HG03571 (cell line): Measurements from ENCODE around the gene OLFML1.

Source experiments
- ATAC-seq: cut with Tn5 transposase; IDR thresholded peaks from one replicate; pipeline ENCODE4 v1.9.1; 2021; ENCODE audit not compliant: unreplicated experiment

OLFML1 gene

GRCh38 chr11:7485186-7486097, at the start of gene OLFML1:
Gene OLFML1, plus strand, starts transcription at chr11:7485506. Its CDS starts 370 bp downstream, at chr11:7485876.
- ATAC-seq, result no peak

GRCh38 chr11:7436146-7436545, 49.2 kb upstream of the OLFML1 start:
- ATAC-seq, result no peak

- ATAC-seq, result peak; percentile 83
Observed at GRCh38 chr11:7436657-7437056, 48.6 kb upstream of the OLFML1 start.

DNA sequence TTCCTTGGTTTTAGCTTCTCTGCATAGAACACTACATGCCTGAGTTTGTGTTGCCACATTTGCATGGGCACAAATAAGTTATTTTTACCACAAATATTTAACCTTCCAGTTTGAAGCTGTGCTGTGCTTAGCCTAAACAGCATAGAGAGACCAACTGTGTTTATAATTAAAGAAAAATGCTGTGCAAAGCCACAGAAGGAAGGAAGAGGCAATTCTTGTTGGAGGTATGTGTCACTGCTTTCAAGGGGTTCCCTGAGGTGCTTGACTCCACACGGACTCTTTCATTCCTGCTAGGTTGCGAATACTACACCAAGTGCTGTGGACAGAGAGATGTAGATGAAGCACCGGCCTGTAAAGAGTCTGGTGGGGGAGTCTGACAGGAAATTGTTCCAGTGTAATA, 47.6 kb upstream of the OLFML1 start:
- no peak for ATAC-seq

- ATAC-seq, result no peak
Observed at GRCh38 chr11:7439746-7440320, 45.5 kb upstream of the OLFML1 start.

DNA sequence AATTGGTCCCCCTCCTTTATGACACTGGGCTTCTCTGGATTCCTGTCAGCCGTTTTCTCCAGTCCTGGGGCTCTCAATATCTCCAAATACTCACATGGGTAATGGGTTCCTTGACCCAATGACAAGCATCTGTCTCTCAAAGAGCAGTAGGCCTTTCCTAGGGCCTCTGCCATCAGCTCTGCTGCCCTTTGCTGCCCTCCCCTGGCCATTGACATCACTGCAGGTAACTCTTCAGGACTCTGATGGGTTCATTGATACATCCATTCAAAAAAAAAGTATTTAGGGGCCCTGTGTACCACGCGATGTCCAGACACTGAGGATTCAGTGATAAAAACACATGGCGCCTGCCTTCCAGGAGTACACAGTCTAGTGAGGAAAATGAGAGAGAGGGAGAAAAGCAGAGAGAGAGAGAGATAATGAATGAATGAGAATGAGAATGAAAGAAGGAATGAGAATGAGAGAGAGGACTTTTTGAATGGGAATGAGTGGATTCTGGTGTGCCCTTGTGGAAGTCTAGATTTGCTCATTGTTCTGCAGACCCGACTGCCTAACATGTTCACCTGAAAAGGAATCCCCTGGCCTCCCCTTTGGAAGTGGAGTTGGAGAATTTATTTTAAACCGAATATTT, 42.6 kb upstream of the OLFML1 start:
- peak; percentile 90 for ATAC-seq

DNA sequence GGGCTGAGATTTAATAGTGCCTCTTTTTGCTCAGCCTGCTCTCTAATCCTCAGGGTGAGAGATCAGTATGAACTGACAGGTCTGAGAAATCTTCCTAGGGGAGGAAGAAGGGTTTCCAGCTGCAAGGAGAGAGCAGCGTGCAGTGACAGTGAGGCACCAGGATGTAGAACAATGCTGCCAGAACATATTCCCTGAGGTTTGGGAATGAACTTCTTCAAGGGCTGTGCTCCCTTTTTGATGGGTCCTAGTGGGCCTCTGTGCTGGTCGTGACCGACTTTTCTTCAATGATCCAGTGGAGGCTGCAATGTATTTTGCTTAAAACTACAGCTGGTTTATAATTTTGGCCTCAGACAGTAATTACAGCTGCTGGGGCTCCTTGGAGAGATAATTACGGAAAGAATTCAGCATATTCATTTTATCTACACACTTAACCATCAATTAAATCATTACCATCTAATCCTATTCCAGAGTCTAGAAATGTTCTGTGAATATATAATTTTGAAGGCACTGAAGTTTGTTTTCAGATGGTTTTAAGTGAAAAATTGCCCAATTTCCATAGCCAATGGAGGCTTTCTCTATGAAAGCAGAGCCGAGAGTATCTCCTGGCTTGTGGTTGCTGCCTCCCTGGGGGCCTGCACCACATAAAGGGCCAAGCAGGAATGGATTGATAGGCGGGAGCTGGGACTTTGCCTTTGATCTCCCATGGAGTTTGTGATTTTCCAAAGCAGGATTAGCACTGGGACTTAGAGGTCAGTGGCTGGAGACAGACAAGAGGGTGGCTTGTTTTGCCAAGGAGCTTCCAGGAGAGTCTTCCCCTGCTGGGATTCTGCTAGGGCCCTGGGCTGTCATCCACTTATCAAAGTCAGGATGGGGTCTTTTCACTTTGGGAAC, 41.0 kb upstream of the OLFML1 start:
- no peak for ATAC-seq

- ATAC-seq, result no peak
Observed at GRCh38 chr11:7445564-7445963, 39.7 kb upstream of the OLFML1 start.

DNA sequence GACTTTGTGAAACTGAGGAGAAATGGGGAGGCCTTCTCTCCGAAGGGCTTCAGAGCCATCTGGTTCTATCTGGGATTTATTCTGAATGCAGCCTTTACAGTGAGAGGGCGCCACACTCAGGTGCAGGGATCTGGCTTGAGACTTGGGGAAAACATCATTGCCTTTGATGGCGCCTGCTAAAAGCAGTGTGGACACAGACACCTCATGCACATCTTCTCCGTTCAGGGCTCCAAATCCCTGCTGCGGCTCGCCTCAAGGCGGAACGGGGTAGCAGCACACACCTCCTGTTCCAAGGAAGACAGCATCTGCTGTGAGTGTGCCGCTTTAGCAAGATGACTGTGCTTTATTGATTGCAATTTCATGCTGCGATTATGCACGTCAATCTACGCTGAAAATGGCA, 37.1 kb upstream of the OLFML1 start:
- ATAC-seq, result no peak

GRCh38 chr11:7449211-7449840, 36.0 kb upstream of the OLFML1 start:
- no peak for ATAC-seq

GRCh38 chr11:7449841-7450214, 35.5 kb upstream of the OLFML1 start:
- no peak for ATAC-seq

- no peak for ATAC-seq
Observed at GRCh38 chr11:7450836-7451235, 34.5 kb upstream of the OLFML1 start.

DNA sequence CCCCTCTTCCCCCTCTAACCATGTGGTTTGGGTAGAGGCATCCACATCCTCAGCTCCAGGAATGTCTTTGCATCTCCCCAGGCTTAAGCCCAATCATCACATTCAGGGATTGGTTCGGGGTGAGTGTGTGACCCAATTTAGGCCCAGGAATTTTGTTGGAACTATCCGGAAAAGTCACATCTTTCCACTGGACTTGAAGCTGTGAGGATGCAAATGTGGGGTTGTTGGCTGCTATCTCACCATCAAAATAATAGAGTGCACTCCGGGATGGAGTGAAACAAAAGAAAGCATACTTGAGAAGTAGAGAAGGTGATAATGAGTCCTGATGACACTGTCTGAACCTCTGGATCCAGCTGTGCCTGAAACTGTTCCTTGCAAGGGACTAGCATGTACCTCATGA, 33.8 kb upstream of the OLFML1 start:
- ATAC-seq, result no peak

DNA sequence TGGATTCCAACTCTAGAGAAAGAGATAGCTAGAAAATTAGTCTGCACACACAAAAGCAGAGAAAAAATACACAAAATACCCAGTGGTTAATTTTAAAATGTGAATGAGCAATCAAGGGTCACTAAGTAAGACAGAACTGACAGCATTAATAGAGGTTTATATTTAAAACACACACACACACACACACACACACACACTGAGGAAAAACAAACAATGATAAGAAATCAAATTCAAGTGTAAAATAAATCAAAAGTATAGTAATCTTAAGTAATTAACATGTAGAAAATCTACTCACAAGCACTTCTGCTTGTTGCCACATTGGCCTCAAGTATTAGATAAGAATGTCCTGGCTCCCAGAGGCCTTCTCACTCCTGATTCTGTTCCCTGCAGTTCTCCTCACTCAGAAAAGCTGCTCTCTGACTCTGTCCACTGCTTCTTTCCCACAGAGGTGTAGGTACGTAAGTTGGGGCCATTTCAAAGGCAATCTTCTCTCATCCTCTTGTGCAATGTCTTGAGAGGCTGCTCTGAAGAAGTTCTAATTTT, 33.3 kb upstream of the OLFML1 start:
- ATAC-seq, result no peak

DNA sequence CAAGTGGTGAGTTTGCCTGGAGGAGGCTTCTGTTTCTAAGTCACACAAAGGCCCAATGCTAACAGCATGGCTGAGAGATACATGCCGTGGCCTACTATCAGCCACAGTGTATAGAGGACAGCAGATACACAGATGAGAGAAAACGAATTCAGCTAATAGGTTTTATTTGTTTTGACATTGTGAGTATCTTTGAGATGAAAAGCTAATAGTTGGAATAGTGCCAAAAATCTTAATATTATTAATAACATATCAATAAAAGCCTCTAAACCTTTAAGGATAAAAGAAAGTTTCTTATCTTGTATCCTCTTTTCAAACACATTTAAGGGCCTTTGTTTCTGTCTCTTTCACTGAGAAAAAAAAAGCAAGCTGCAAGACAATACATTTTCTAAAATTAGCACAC, 30.5 kb upstream of the OLFML1 start:
- ATAC-seq, result no peak

DNA sequence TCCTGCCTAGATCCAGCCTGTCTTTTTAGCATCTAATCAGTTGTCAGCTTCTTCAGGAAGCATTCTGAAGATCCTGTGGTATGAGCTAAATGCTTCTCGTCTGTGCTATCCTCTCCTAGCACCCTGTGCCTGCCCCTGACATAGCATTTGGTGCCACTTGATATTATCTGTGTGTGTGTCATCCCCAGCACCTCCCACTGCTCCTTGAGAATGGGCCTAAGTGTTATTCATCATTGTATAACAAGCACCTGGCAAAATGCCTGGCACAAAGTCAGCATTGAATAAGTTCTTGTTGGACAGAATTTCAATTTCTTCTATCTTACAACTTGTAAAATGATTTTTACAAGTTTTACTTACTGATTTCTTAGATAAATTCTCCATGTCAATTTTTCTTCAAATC, 28.1 kb upstream of the OLFML1 start:
- no peak for ATAC-seq

GRCh38 chr11:7462706-7463105, 22.6 kb upstream of the OLFML1 start:
- no peak for ATAC-seq

DNA sequence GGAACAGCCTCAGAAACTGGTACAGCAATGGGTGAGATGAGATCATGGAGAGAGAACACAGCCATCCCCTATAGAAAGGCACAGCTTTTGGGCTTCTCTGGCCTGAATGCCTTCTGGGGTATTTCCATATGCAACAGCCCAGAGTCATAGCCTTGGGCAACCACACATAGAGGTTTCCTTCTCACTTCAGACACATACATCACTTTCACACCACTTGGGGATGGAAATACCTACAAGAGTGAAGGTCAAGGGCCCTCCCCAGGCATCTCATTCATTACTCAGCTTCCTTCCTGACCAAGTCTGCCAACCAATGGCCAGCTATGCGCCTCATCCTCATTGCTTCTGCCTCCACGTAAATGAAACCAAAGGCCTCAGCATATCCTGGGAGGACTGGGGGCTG, 17.7 kb upstream of the OLFML1 start:
- ATAC-seq, result no peak

DNA sequence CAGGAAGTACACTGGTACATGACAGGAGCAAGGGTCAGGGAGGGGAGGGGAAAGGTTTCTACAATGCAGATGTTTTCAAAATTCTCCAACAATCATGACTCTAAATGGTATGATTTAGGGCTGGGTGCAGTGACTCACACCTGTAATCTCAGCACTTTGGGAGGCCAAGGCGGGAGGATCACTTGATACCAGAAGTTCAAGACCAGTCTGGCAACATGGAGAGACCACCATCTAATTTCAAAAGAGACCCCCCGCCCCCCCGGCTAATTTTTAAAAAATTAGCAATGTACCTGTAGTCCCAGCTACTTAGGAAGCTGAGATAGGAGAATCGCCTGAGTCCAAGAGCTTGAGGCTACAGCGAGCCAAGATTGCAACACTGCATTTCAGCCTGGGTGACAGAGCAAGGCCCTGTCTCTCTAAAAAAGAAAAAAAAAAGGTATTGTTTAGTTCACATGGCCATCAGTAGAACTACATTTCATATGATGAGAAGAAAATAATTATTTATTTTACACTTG, 15.9 kb upstream of the OLFML1 start:
- no peak for ATAC-seq

DNA sequence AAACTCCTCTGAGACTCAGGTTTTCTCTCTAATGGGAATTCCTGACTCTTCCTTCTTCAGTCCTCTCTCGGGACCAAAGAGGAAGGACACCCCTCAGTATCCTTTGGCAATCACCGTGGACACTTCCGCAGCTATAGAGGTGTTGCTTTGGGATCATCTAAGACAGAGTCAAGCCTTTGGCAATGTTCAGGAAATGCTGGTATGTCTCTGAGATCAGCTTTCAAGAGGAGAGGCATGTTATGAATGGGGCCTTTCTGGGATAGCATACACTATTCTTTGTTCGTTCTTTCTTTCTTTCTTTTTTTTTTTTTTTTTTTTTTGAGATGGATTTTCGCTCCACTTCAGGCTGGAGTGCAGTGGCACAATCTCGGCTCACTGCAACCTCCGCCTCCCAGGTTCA, 14.2 kb upstream of the OLFML1 start:
- ATAC-seq, result no peak
